HG03457 (cell line): ENCODE results near the gene KCNH3.

Source experiments
- ATAC-seq: cut with Tn5 transposase; IDR thresholded peaks from one replicate; pipeline ENCODE4 v1.9.1; 2021; ENCODE audit warnings: moderate number of reproducible peaks; ENCODE audit not compliant: unreplicated experiment

KCNH3 gene

GRCh38 chr12:49557917-49558215, 19.0 kb downstream of the KCNH3 start:
- ATAC-seq: no peak

- no peak for ATAC-seq
Measured at GRCh38 chr12:49558526-49558925, 19.7 kb downstream of the KCNH3 start.

GRCh38 chr12:49559011-49559675, 20.3 kb downstream of the KCNH3 start:
- no peak for ATAC-seq

- no peak for ATAC-seq
Measured at GRCh38 chr12:49560695-49561094, 21.9 kb downstream of the KCNH3 start.

GRCh38 chr12:49562233-49562632, 23.4 kb downstream of the KCNH3 start:
- ATAC-seq: no peak

- ATAC-seq: no peak
Measured at GRCh38 chr12:49562831-49563230, 24.0 kb downstream of the KCNH3 start.

- ATAC-seq: no peak
Measured at GRCh38 chr12:49563951-49564685, 25.3 kb downstream of the KCNH3 start.

GRCh38 chr12:49564686-49565405, 26.0 kb downstream of the KCNH3 start:
- no peak for ATAC-seq

GRCh38 chr12:49565406-49566265, 26.8 kb downstream of the KCNH3 start:
- ATAC-seq: no peak

GRCh38 chr12:49566361-49566760, 27.5 kb downstream of the KCNH3 start:
- ATAC-seq: no peak

- ATAC-seq: no peak
Measured at GRCh38 chr12:49567302-49567610, 28.4 kb downstream of the KCNH3 start.

- no peak for ATAC-seq
Measured at GRCh38 chr12:49567611-49568441, 29.0 kb downstream of the KCNH3 start, which contains the start of gene MCRS1. Gene MCRS1 (minus strand): TSS chr12:49568142. CDS start chr12:49566731, 1,411 bp downstream.

GRCh38 chr12:49568442-49569162, 29.8 kb downstream of the KCNH3 start:
- no peak for ATAC-seq

GRCh38 chr12:49577589-49578315, 38.9 kb downstream of the KCNH3 start:
- ATAC-seq: no peak

GRCh38 chr12:49578471-49579112, 39.8 kb downstream of the KCNH3 start:
- no peak for ATAC-seq

GRCh38 chr12:49580572-49581535, 42.0 kb downstream of the KCNH3 start:
- no peak for ATAC-seq

GRCh38 chr12:49582201-49582600, 43.4 kb downstream of the KCNH3 start:
- ATAC-seq: no peak
